WTC11 (cell line): ENCODE measurements around the gene COX10.

Experiments used
- CTCF ChIP-seq: fragments of 200-600 bp; IDR thresholded peaks from 2 replicates; pipeline ENCODE4 v1.8.0; 2022; ENCODE audit warnings: antibody characterized with exemption
- FOXJ3 ChIP-seq: sonication (generic); formaldehyde crosslinking; IDR thresholded peaks from 2 replicates; pipeline ENCODE4 v1.9.0; 2021; ENCODE audit warnings: missing genetic modification reagents, mild to moderate bottlenecking, borderline replicate concordance
- FOXP1 ChIP-seq: sonication (generic); formaldehyde crosslinking; IDR thresholded peaks from 2 replicates; pipeline ENCODE4 v1.8.0; 2022; ENCODE audit warnings: missing genetic modification reagents, mild to moderate bottlenecking, moderate library complexity, borderline replicate concordance
- GABPB1 ChIP-seq: sonication (generic); formaldehyde crosslinking; IDR thresholded peaks from 2 replicates; pipeline ENCODE4 v1.8.1; 2023; ENCODE audit warnings: mild to moderate bottlenecking, missing genetic modification reagents
- MAX ChIP-seq: sonication (generic); formaldehyde crosslinking; IDR thresholded peaks from 2 replicates; pipeline ENCODE4 v1.8.0; 2022; ENCODE audit warnings: mild to moderate bottlenecking, missing genetic modification reagents
- NFE2L1 ChIP-seq: sonication (generic); formaldehyde crosslinking; IDR thresholded peaks from 2 replicates; pipeline ENCODE4 v1.8.1; 2023; ENCODE audit warnings: missing genetic modification reagents
- PREB ChIP-seq: sonication (generic); formaldehyde crosslinking; IDR thresholded peaks from 2 replicates; pipeline ENCODE4 v1.8.1; 2022; ENCODE audit warnings: mild to moderate bottlenecking, missing genetic modification reagents, moderate library complexity, borderline replicate concordance
- TEAD4 ChIP-seq: sonication (generic); formaldehyde crosslinking; IDR thresholded peaks from 2 replicates; pipeline ENCODE4 v1.8.0; 2022; ENCODE audit warnings: mild to moderate bottlenecking, missing genetic modification reagents
- USF1 ChIP-seq: sonication (generic); formaldehyde crosslinking; IDR thresholded peaks from 2 replicates; pipeline ENCODE4 v1.8.0; 2022; ENCODE audit warnings: mild to moderate bottlenecking, missing genetic modification reagents
- ZBTB21 ChIP-seq: sonication (generic); formaldehyde crosslinking; IDR thresholded peaks from 2 replicates; pipeline ENCODE4 v1.8.1; 2023; ENCODE audit warnings: mild to moderate bottlenecking, missing genetic modification reagents, borderline replicate concordance

- TF ChIP-seq CTCF = no peak
- TF ChIP-seq NFE2L1 (CRISPR knock-in tag) = no peak
- TF ChIP-seq MAX (CRISPR knock-in tag) = no peak
- TF ChIP-seq ZBTB21 (CRISPR knock-in tag) = no peak
- TF ChIP-seq GABPB1 = no peak
- no peak for TF ChIP-seq USF1 (CRISPR knock-in tag)
- no peak for TF ChIP-seq FOXP1 (CRISPR knock-in tag)
- no peak for TF ChIP-seq PREB
- TF ChIP-seq FOXJ3 (CRISPR knock-in tag) = no peak
- no peak for TF ChIP-seq TEAD4 (CRISPR knock-in tag)
Measured at GRCh38 chr17:14061666-14062560, 7.4 kb upstream of the COX10 start.
